ENCODE data around the gene RPP14. TPM values are rescaled to one million over a fixed set of nuclear protein-coding genes. Genes with fewer than 3 reads are reported as not detected.
"Not testable (repeated sequence)": the region's sequence is repeated elsewhere in the genome, so short reads cannot be mapped to it uniquely, and the experiment has no call there.

The RPP14 gene
- total and polyA plus RNA-seq, 10 of the 15 experiments (the other 5 are each of a cell fraction or from before 2014, with no cell fraction given) = 9.1 to 21.2 (median 12.7) TPM

DNA sequence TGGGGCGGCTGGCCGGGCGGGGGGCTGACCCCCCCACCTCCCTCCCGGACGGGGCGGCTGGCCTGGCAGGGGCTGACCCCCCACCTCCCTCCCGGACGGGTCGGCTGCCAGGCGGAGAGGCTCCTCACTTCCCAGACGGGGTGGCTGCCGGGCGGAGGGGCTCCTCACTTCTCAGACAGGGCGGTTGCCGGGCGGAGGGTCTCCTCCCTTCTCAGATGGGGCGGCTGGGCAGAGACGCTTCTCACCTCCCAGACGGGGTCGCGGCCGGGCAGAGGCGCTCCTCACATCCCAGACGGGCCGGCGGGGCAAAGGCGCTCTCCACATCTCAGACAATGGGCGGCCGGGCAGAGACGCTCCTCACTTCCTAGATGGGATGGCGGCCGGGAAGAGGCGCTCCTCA, 15.6 kb upstream of the RPP14 start:
- WGBS (ENCODE audit: insufficient coverage, insufficient replicate concordance, low lambda C conversion rate, missing lambda C conversion rate) = 96% methylated on average over 12 of the region's 33 CpGs
- in situ Hi-C loops (cut with MboI); H3K27me3 ChIP-seq (replicated peaks in 1 of 2; ENCODE audit: control insufficient read depth in 2 of 2, insufficient read depth in 2 of 2, low read length in 1 of 2); FAIRE-seq; H3K4me1 ChIP-seq (ENCODE audit: control insufficient read depth, insufficient read depth, low read length); RAD21 ChIA-PET (ENCODE audit: unreplicated experiment); DNase-seq (ENCODE audit: low read depth, low spot score); H3K79me2 ChIP-seq (ENCODE audit: control insufficient read depth, insufficient read depth, low read length); H2AFZ ChIP-seq (ENCODE audit: control insufficient read depth, low read depth, low read length); H3K9me3 ChIP-seq (replicated peaks; ENCODE audit: control insufficient read depth, insufficient read depth, low read length); H4K20me1 ChIP-seq (ENCODE audit: control insufficient read depth, insufficient read depth); H3K9ac ChIP-seq (ENCODE audit: control insufficient read depth, insufficient read depth, low read length); H3K4me2 ChIP-seq (ENCODE audit: control insufficient read depth, insufficient read depth); H3K4me3 ChIP-seq; BruUV-seq (replicated peaks); ATAC-seq; POLR2A ChIA-PET; H3K27ac ChIP-seq (ENCODE audit: control insufficient read depth, insufficient read depth); intact Hi-C loops (cut with micrococcal nuclease; ENCODE audit: unreplicated experiment); CTCF ChIA-PET: not testable (repeated sequence)
- peaks cover 2 to 10% of the 10 kb centered on the region in 2 experiments; a peak in 2 of 4 replicates for H3K36me3 ChIP-seq (ENCODE audit: control insufficient read depth in 2 of 2, insufficient read depth in 2 of 2, low read length in 1 of 2)
- SMC1A ChIA-PET (ENCODE audit: uncharacterized antibody, unreplicated experiment) = interaction anchor here (2.4 kb wide), 1 partner anchor 73 kb away, joined by 10 read pairs; no protein-coding TSS in a partner anchor

DNA sequence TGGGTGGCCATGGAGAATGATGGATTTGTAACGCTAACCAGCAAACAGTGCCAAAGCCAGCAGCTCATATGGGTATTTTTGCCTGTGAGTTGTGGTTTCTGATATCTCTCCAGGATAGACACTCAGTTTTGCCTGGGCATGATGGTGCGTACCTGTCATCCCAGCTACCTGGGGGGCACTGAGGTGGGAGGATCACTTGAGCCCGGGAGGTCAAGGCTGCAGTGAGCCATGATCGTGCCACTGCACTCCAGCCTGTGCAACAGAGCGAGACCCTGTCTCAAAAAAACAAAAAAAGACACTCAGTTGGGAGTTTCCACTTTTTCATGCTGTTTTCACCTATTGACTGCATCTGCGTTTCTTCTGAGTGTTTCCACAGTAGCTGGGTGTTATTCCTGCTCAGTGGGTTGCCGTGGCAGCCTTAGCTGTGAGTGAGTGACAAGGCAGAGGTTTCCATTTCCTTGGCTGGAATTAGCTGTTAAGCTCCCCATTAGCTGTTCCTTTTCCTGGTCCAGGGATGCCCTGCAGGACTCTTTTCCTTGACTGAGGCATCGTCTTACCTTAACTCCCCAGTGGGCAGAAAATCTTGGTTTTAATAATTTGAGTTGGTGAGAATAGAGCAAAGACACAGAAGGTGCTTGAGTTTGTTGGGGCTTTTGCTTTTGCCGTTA, 14.2 kb upstream of the RPP14 start:
- in situ Hi-C loops (cut with MboI) (no loop called here), intact Hi-C loops (cut with micrococcal nuclease; ENCODE audit: unreplicated experiment) (no loop called here)
- ChIA-PET CTCF (interaction anchor here (0.6 to 2.0 kb wide), 6 partner anchors 8 to 74 kb away, joined by 3 to 8 read pairs (median 3); partner anchors contain the start of genes HTD2 and RPP14), RAD21 (ENCODE audit: unreplicated experiment) (interaction anchor here (1.0 kb wide), 1 partner anchor 14 kb away, joined by 4 read pairs; the partner anchor contains the start of genes HTD2 and RPP14), SMC1A (ENCODE audit: uncharacterized antibody, unreplicated experiment) (interaction anchor here (1.0 to 2.4 kb wide), 3 partner anchors 10 to 104 kb away, joined by 3 to 10 read pairs (median 4); no protein-coding TSS in a partner anchor), POLR2A (interaction anchor here (1.5 kb wide), 1 partner anchor 52 kb away, joined by 4 read pairs; no protein-coding TSS in a partner anchor)
- Histone ChIP-seq H3K36me3 (ENCODE audit: control insufficient read depth in 2 of 2, insufficient read depth in 2 of 2, low read length in 1 of 2) (peaks cover 2 to 10% of the 10 kb centered on the region in 2 experiments; a peak in 2 of 4 replicates), H3K79me2 (ENCODE audit: control insufficient read depth, insufficient read depth, low read length) (no peaks in the 10 kb centered on the region), H2AFZ (ENCODE audit: control insufficient read depth, low read depth, low read length) (no peak overlapping the region), H3K9me3 (replicated peaks; ENCODE audit: control insufficient read depth, insufficient read depth, low read length) (no peaks in the 10 kb centered on the region), H3K27ac (ENCODE audit: control insufficient read depth, insufficient read depth) (no peak overlapping the region), H3K4me2 (ENCODE audit: control insufficient read depth, insufficient read depth) (no peak overlapping the region), H3K4me1 (ENCODE audit: control insufficient read depth, insufficient read depth, low read length) (no peaks in the 10 kb centered on the region), H3K4me3 (no peak overlapping the region), H3K9ac (ENCODE audit: control insufficient read depth, insufficient read depth, low read length) (no peak overlapping the region), H3K27me3 (replicated peaks in 1 of 2; ENCODE audit: control insufficient read depth in 2 of 2, insufficient read depth in 2 of 2, low read length in 1 of 2) (no peaks in the 10 kb centered on the region), H4K20me1 (ENCODE audit: control insufficient read depth, insufficient read depth) (no peaks in the 10 kb centered on the region)
- no peak for DNase-seq (ENCODE audit: low read depth, low spot score)
- FAIRE-seq = no peak
- 0 out of 2 replicates have a peak, but pooled peaks have one; percentile 22 for TF ChIP-seq PAX5 (IDR thresholded peaks at IDR 0.05; ENCODE audit: borderline replicate concordance, low read depth, low read length)
- no peak for TF ChIP-seq GABPA (IDR thresholded peaks at IDR 0.05; ENCODE audit: low read depth)
- TF ChIP-seq, protein P1, sequence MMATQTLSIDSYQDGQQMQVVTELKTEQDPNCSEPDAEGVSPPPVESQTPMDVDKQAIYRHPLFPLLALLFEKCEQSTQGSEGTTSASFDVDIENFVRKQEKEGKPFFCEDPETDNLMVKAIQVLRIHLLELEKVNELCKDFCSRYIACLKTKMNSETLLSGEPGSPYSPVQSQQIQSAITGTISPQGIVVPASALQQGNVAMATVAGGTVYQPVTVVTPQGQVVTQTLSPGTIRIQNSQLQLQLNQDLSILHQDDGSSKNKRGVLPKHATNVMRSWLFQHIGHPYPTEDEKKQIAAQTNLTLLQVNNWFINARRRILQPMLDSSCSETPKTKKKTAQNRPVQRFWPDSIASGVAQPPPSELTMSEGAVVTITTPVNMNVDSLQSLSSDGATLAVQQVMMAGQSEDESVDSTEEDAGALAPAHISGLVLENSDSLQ (IDR thresholded peaks at IDR 0.05) = peak; percentile 69
- no TSS peak for BruUV-seq (replicated peaks)
- peak; percentile 40 for ATAC-seq
- 15% methylated on average over 9 of the region's 9 CpGs for WGBS (ENCODE audit: insufficient coverage, insufficient replicate concordance, low lambda C conversion rate, missing lambda C conversion rate)

Data from GM12878 (cell line).